Measurements from ENCODE around the gene KIF5C.

Gene KIF5C

DNA sequence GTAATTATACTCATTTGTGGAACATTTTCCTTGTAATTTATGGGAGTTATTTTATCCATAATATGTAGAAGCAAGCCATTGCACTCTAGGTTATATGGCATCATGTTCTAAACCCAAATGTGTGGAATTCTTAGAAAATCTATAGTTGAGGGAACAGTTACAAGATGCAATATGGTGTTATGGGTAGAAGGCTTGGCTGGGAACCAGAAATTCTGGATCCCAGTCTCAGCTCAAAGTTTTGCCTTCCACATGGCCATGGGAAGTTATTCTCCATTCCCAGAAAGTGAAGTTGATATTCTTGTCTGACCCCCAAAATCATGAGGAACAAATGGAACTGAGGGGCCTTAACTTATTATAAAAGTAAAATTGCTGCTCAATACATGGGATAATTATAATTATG, 38.0 kb downstream of the KIF5C start:
- H3K27ac ChIP-seq = no peak overlapping the region

DNA sequence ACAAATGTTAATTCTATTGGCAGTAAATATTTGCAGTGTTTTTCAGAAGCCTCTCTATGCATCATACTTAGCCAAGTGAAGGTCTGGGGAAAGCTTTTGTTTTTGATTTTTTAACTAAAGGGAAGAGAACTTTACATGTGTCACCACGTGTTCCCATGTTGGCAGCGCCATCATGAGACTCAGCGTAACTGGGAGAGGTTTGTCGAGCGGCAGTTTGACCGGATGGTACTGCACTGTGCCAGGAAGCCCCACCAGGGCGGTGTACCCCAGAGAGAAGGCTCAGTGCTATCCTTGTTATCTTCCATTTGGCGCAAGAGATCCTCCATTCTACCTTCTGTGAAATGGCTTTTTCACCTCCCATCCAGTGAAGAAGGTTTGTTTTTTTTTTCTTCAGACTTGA, 38.5 kb downstream of the KIF5C start:
- Histone ChIP-seq H3K4me3 (ENCODE audit: low read depth, low read length) (no peak overlapping the region), H3K9ac (no peak overlapping the region), H3K79me2 (peaks cover 2% of the 10 kb centered on the region), H3K27ac (no peak overlapping the region), H3K27me3 (ENCODE audit: control insufficient read depth, insufficient read depth, low read length) (no peaks in the 10 kb centered on the region), H3K4me2 (ENCODE audit: low read length) (no peak overlapping the region), H3K36me3 (ENCODE audit: control insufficient read depth, insufficient read depth, low read length) (no peaks in the 10 kb centered on the region), H3K9me3 (ENCODE audit: control insufficient read depth, low read length) (no peaks in the 10 kb centered on the region), H3K4me1 (peaks cover 4% of the 10 kb centered on the region), H2AFZ (no peak overlapping the region)
- TF ChIP-seq, protein P1, sequence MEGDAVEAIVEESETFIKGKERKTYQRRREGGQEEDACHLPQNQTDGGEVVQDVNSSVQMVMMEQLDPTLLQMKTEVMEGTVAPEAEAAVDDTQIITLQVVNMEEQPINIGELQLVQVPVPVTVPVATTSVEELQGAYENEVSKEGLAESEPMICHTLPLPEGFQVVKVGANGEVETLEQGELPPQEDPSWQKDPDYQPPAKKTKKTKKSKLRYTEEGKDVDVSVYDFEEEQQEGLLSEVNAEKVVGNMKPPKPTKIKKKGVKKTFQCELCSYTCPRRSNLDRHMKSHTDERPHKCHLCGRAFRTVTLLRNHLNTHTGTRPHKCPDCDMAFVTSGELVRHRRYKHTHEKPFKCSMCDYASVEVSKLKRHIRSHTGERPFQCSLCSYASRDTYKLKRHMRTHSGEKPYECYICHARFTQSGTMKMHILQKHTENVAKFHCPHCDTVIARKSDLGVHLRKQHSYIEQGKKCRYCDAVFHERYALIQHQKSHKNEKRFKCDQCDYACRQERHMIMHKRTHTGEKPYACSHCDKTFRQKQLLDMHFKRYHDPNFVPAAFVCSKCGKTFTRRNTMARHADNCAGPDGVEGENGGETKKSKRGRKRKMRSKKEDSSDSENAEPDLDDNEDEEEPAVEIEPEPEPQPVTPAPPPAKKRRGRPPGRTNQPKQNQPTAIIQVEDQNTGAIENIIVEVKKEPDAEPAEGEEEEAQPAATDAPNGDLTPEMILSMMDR (IDR thresholded peaks at IDR 0.05) = no peak

More for the DNA sequence above, 38.0 kb downstream of the KIF5C start:
- TF ChIP-seq, protein P1 (IDR thresholded peaks at IDR 0.05) = no peak
- Histone ChIP-seq H3K4me2 (ENCODE audit: low read length) (no peak overlapping the region), H3K9ac (no peak overlapping the region), H3K9me3 (ENCODE audit: control insufficient read depth, low read length) (no peaks in the 10 kb centered on the region), H3K36me3 (ENCODE audit: control insufficient read depth, insufficient read depth, low read length) (no peaks in the 10 kb centered on the region), H3K4me3 (ENCODE audit: low read depth, low read length) (no peak overlapping the region), H3K27me3 (ENCODE audit: control insufficient read depth, insufficient read depth, low read length) (no peaks in the 10 kb centered on the region), H2AFZ (no peak overlapping the region), H3K4me1 (peaks cover 4% of the 10 kb centered on the region), H3K79me2 (peaks cover 2% of the 10 kb centered on the region)

DNA sequence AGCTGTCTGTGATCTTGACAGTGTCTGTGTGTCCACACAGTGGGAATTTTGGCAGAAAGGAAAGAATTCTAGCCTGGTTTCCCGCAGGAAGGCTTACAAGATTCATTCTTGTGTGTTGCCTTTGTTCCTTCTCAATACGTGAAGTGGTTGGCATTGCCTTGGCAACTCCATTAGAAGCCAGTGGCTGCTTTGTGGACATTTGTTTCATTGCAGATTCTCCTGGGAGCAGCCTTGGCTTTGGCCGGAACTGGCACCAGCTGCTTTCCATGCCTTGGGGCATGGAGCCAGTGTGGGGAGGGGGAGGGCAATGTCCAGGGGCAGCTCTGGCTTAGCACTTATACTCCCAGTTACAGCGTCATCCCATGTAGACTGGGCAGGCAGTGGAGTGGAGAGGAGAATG, 39.4 kb downstream of the KIF5C start:
- no peaks in the 10 kb centered on the region for H3K27me3 ChIP-seq (ENCODE audit: control insufficient read depth, insufficient read depth, low read length)
- H3K27ac ChIP-seq = no peak overlapping the region
- no peak overlapping the region for H3K4me2 ChIP-seq (ENCODE audit: low read length)
- peaks cover 2% of the 10 kb centered on the region for H3K79me2 ChIP-seq
- TF ChIP-seq, protein P1 (IDR thresholded peaks at IDR 0.05) = no peak
- no peak overlapping the region for H2AFZ ChIP-seq
- H3K36me3 ChIP-seq (ENCODE audit: control insufficient read depth, insufficient read depth, low read length) = no peaks in the 10 kb centered on the region
- no peaks in the 10 kb centered on the region for H3K4me1 ChIP-seq
- no peak overlapping the region for H3K4me3 ChIP-seq (ENCODE audit: low read depth, low read length)
- H3K9me3 ChIP-seq (ENCODE audit: control insufficient read depth, low read length) = no peaks in the 10 kb centered on the region
- H3K9ac ChIP-seq = no peak overlapping the region

DNA sequence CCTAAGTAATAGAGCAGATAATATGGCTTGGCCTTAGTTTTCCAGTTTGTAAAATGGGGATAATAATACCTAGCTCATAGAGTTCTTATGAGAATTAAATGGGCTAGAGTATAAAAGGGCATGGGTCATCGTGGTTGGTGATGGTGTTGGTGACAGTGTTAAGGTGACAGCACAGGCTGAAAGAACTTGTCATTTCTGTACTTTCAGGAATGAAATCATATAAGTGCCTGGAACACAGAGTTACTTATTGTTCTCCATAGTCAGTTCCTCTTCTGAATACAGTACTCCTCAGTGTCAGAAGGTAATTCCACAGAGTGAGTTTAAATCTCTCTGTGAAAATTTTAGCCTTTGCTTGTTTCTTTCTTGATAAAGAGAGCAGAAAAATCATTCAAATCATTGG, 42.4 kb downstream of the KIF5C start:
- H3K9ac ChIP-seq = no peak overlapping the region

DNA sequence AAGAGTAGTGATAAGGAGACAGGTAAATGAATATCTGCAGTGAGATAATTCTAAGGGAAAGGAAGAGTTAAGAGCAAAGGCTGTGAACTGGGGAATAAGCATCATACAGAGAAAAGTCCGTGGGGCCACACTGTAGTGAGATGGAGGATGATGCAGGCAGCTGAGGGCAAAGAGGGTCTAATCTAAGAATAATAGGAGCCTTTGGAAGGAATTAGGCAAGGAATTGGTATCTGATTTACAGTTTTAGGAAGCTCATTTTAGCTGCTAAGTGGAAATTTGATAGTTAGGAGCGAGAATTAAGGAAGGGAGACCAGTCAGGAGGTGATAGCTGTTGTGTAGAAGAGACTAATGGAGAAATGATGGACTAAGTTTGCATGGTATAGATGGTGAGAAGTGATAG, 43.5 kb downstream of the KIF5C start:
- TF ChIP-seq, protein P1 (IDR thresholded peaks at IDR 0.05) = no peak
- Histone ChIP-seq H3K9ac (no peak overlapping the region), H2AFZ (no peak overlapping the region), H3K4me1 (no peaks in the 10 kb centered on the region), H3K79me2 (no peaks in the 10 kb centered on the region), H3K27ac (no peak overlapping the region), H3K36me3 (ENCODE audit: control insufficient read depth, insufficient read depth, low read length) (no peaks in the 10 kb centered on the region), H3K4me3 (ENCODE audit: low read depth, low read length) (no peak overlapping the region), H3K27me3 (ENCODE audit: control insufficient read depth, insufficient read depth, low read length) (no peaks in the 10 kb centered on the region), H3K4me2 (ENCODE audit: low read length) (no peak overlapping the region), H3K9me3 (ENCODE audit: control insufficient read depth, low read length) (no peaks in the 10 kb centered on the region)

More for the DNA sequence above, 42.4 kb downstream of the KIF5C start:
- H3K4me1 ChIP-seq = no peaks in the 10 kb centered on the region
- H3K9me3 ChIP-seq (ENCODE audit: control insufficient read depth, low read length) = no peaks in the 10 kb centered on the region
- no peak overlapping the region for H3K4me2 ChIP-seq (ENCODE audit: low read length)
- TF ChIP-seq, protein P1 (IDR thresholded peaks at IDR 0.05) = no peak
- H3K27ac ChIP-seq = no peak overlapping the region
- H2AFZ ChIP-seq = no peak overlapping the region
- H3K27me3 ChIP-seq (ENCODE audit: control insufficient read depth, insufficient read depth, low read length) = no peaks in the 10 kb centered on the region
- H3K36me3 ChIP-seq (ENCODE audit: control insufficient read depth, insufficient read depth, low read length) = no peaks in the 10 kb centered on the region
- no peak overlapping the region for H3K4me3 ChIP-seq (ENCODE audit: low read depth, low read length)
- H3K79me2 ChIP-seq = no peaks in the 10 kb centered on the region
